Measurements from ENCODE around the gene ANKS4B. TPM values are rescaled to one million over a fixed set of nuclear protein-coding genes. Genes with fewer than 3 reads are reported as not detected.

Gene ANKS4B
- total RNA-seq, 1 experiment from 2014 or later = 0.09 TPM

GRCh38 chr16:21214086-21214485 is 19.4 kb upstream of the ANKS4B start:
- Histone ChIP-seq H3K4ac (ENCODE audit: low read depth, low read length) (no peak overlapping the region), H2BK5ac (ENCODE audit: insufficient read length, low read length) (no peak overlapping the region), H3K9me3 (ENCODE audit: control insufficient read depth, low read depth, low read length) (no peaks in the 10 kb centered on the region), H3K79me1 (ENCODE audit: insufficient read depth, low read depth, low read length, poor library complexity, severe bottlenecking) (no peaks in the 10 kb centered on the region), H3K27me3 (ENCODE audit: insufficient read depth, low read length) (no peaks in the 10 kb centered on the region; the same call in 1 of the 2 replicates), H2AFZ (ENCODE audit: low read length) (no peak overlapping the region), H3K79me2 (ENCODE audit: insufficient read depth, low read length) (no peaks in the 10 kb centered on the region), H3K14ac (ENCODE audit: insufficient read depth, low read length) (no peak overlapping the region), H3K4me1 (ENCODE audit: insufficient read depth, low read length) (no peaks in the 10 kb centered on the region), H3K23ac (ENCODE audit: insufficient read length, low read depth, low read length) (no peak overlapping the region), H3K4me2 (ENCODE audit: insufficient read depth, insufficient read length, low read length) (no peak overlapping the region), H4K20me1 (ENCODE audit: control insufficient read depth, insufficient read depth, insufficient read length) (no peaks in the 10 kb centered on the region), H2BK20ac (ENCODE audit: low read depth, low read length, poor library complexity, severe bottlenecking) (no peak overlapping the region), H3K9ac (ENCODE audit: extremely low read depth, insufficient read length, low read length) (no peak overlapping the region), H3K23me2 (ENCODE audit: insufficient read length, low read depth, low read length, poor library complexity, severe bottlenecking) (no peaks in the 10 kb centered on the region), H2BK12ac (ENCODE audit: insufficient read length, low read depth, low read length) (no peak overlapping the region), H4K8ac (replicated peaks; ENCODE audit: insufficient read length, low read depth, low read length) (no peak overlapping the region), H3K27ac (ENCODE audit: insufficient read length, low read depth, low read length) (no peak overlapping the region), H2BK15ac (ENCODE audit: low read depth, low read length) (no peak overlapping the region), H2BK120ac (ENCODE audit: low read depth, low read length, poor library complexity, severe bottlenecking) (no peak overlapping the region), H2AK5ac (ENCODE audit: insufficient read length, low read length) (no peak overlapping the region), H4K91ac (ENCODE audit: insufficient read length, low read depth, low read length) (no peak overlapping the region), H3T11ph (ENCODE audit: low read length) (no peak overlapping the region), H3K18ac (ENCODE audit: insufficient read length, low read depth, low read length) (no peak overlapping the region), H3K56ac (ENCODE audit: insufficient read length, low read depth, low read length) (no peak overlapping the region), H4K5ac (ENCODE audit: insufficient read length, low read depth, low read length) (no peak overlapping the region)
- Mint-ChIP-seq H3K27ac (no peak overlapping the region), H3K36me3 (ENCODE audit: insufficient read depth in 1 of 3, low read depth in 3 of 3) (no peaks in the 10 kb centered on the region; a peak in 1 of 7 replicates), H3K4me3 (no peak overlapping the region; a peak in 1 of 5 replicates), H3K4me1 (peaks cover 10 to 11% of the 10 kb centered on the region in 2 experiments), H3K9me3 (no peaks in the 10 kb centered on the region), H3K27me3 (ENCODE audit: low read depth) (peaks cover 10% of the 10 kb centered on the region; the same call in 1 of the 2 replicates)
- DNase-seq = no peak
- TF ChIP-seq, protein P1, sequence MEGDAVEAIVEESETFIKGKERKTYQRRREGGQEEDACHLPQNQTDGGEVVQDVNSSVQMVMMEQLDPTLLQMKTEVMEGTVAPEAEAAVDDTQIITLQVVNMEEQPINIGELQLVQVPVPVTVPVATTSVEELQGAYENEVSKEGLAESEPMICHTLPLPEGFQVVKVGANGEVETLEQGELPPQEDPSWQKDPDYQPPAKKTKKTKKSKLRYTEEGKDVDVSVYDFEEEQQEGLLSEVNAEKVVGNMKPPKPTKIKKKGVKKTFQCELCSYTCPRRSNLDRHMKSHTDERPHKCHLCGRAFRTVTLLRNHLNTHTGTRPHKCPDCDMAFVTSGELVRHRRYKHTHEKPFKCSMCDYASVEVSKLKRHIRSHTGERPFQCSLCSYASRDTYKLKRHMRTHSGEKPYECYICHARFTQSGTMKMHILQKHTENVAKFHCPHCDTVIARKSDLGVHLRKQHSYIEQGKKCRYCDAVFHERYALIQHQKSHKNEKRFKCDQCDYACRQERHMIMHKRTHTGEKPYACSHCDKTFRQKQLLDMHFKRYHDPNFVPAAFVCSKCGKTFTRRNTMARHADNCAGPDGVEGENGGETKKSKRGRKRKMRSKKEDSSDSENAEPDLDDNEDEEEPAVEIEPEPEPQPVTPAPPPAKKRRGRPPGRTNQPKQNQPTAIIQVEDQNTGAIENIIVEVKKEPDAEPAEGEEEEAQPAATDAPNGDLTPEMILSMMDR (conservative IDR thresholded peaks at IDR 0.05) = no peak
- no CpG with 5 or more reads among the region's 4 CpGs for WGBS (ENCODE audit: extremely low coverage, insufficient read length, low lambda C conversion rate)
